PFSK-1 (cell line): ENCODE measurements around the gene CARD10.

Experiments
- FOXP2 ChIP-seq: optimal IDR thresholded peaks from 2 replicates; pipeline ENCODE3; 2011; ENCODE audit warnings: borderline replicate concordance, control low read depth, inconsistent platforms; ENCODE audit not compliant: insufficient read depth; ENCODE audit errors: extremely low read length, extremely low read depth
- POLR2AphosphoS5 ChIP-seq: IDR thresholded peaks from 2 replicates; pipeline ENCODE4 v1.6.1; 2012; ENCODE audit warnings: low read depth, mild to moderate bottlenecking, control low read depth, low read length, moderate library complexity
- SIN3A ChIP-seq: IDR thresholded peaks from 2 replicates; pipeline ENCODE4 v1.6.1; 2012; ENCODE audit warnings: mild to moderate bottlenecking, low read length, moderate library complexity, borderline replicate concordance; ENCODE audit not compliant: insufficient read depth
- TAF1 ChIP-seq: IDR thresholded peaks from 2 replicates; pipeline ENCODE4 v1.6.1; 2012; ENCODE audit warnings: low read length, control low read depth, borderline replicate concordance; ENCODE audit not compliant: insufficient read depth
- TF ChIP-seq, protein P1 (sequence below), 2 experiments: IDR thresholded peaks; 2 replicates each; pipeline versions ENCODE4 v1.6.1 to v1.8.0; 2011 to 2012; ENCODE audit warnings: low read depth in 2 of 2, low read length in 2 of 2, control low read depth in 1 of 2, inconsistent platforms in 1 of 2, mild to moderate bottlenecking in 1 of 2, moderate library complexity in 1 of 2; ENCODE audit not compliant: insufficient read depth in 1 of 2

Gene CARD10

GRCh38 chr22:37520776-37521191, 1.6 kb upstream of the CARD10 start:
- no peak for TF ChIP-seq TAF1
- TF ChIP-seq, protein P1, sequence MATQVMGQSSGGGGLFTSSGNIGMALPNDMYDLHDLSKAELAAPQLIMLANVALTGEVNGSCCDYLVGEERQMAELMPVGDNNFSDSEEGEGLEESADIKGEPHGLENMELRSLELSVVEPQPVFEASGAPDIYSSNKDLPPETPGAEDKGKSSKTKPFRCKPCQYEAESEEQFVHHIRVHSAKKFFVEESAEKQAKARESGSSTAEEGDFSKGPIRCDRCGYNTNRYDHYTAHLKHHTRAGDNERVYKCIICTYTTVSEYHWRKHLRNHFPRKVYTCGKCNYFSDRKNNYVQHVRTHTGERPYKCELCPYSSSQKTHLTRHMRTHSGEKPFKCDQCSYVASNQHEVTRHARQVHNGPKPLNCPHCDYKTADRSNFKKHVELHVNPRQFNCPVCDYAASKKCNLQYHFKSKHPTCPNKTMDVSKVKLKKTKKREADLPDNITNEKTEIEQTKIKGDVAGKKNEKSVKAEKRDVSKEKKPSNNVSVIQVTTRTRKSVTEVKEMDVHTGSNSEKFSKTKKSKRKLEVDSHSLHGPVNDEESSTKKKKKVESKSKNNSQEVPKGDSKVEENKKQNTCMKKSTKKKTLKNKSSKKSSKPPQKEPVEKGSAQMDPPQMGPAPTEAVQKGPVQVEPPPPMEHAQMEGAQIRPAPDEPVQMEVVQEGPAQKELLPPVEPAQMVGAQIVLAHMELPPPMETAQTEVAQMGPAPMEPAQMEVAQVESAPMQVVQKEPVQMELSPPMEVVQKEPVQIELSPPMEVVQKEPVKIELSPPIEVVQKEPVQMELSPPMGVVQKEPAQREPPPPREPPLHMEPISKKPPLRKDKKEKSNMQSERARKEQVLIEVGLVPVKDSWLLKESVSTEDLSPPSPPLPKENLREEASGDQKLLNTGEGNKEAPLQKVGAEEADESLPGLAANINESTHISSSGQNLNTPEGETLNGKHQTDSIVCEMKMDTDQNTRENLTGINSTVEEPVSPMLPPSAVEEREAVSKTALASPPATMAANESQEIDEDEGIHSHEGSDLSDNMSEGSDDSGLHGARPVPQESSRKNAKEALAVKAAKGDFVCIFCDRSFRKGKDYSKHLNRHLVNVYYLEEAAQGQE (IDR thresholded peaks at IDR 0.05; ENCODE audit: insufficient read depth in 1 of 2, low read depth in 2 of 2, low read length in 2 of 2): no peak
- TF ChIP-seq FOXP2: no peak

- TF ChIP-seq FOXP2 (peak; percentile 22), SIN3A (no peak)
Observed at GRCh38 chr22:37518509-37519267, 527 bp downstream of the CARD10 start.

- TF ChIP-seq, protein P1 (IDR thresholded peaks at IDR 0.05; ENCODE audit: insufficient read depth in 1 of 2, low read depth in 2 of 2, low read length in 2 of 2): no peak
- TF ChIP-seq SIN3A: no peak
- TF ChIP-seq POLR2AphosphoS5: no peak
Observed at GRCh38 chr22:37517826-37518450, 1.3 kb downstream of the CARD10 start.

DNA sequence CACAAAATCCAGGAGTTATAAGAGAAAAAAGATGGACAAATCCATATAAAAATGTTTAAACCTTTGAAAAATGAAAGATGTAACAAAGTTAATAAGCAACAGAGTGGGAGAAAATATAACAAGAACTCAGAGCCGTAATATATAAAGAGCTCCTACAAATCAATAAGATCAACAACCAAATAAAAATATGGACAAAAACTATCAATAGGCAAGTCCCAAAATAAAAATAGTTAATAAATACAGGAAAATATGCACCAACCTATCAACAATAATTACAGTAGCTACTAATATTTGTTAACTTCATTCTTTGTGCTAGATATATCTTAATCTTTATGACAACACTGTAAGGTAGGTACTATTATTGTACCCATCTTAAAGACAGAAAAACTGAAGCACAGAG, 2.8 kb downstream of the CARD10 start:
- no peak for TF ChIP-seq FOXP2
- no peak for TF ChIP-seq SIN3A
- TF ChIP-seq, protein P1 (IDR thresholded peaks at IDR 0.05; ENCODE audit: insufficient read depth in 1 of 2, low read depth in 2 of 2, low read length in 2 of 2): no peak
- no peak for TF ChIP-seq POLR2AphosphoS5
- TF ChIP-seq TAF1: no peak

GRCh38 chr22:37515901-37516300, 3.3 kb downstream of the CARD10 start:
- TF ChIP-seq, protein P1 (IDR thresholded peaks at IDR 0.05; ENCODE audit: insufficient read depth in 1 of 2, low read depth in 2 of 2, low read length in 2 of 2): no peak
- TF ChIP-seq TAF1 (no peak), FOXP2 (no peak), SIN3A (no peak), POLR2AphosphoS5 (no peak)
